Astrocyte (in vitro differentiated cells and primary cell): ENCODE data around the gene TRAF3IP1. TPM values are rescaled to one million over a fixed set of nuclear protein-coding genes. Genes with fewer than 3 reads are reported as not detected.

Experiments used
- DNase-seq: peaks from one replicate; pipeline ENCODE4 v3.0.0-alpha.2; 2010; ENCODE audit warnings: low read depth
- FAIRE-seq: peaks from 2 replicates; lab custom pipeline; 2011; peaks lifted over from hg19 to GRCh38; lab: Jason Lieb, UNC
- H2AFZ ChIP-seq: 2 replicates; pipeline ENCODE4 v1.6.0; 2012; ENCODE audit warnings: low read depth, low read length, inconsistent platforms
- H3K27ac ChIP-seq: 2 replicates; pipeline ENCODE4 v1.5.1; 2011; ENCODE audit warnings: low read depth, low read length, inconsistent platforms
- H3K27me3 ChIP-seq: 2 replicates; pipeline ENCODE4 v1.6.0; 2011; ENCODE audit warnings: low read length, inconsistent platforms; ENCODE audit not compliant: insufficient read depth
- H3K36me3 ChIP-seq: 2 replicates; pipeline ENCODE4 v1.5.1; 2011; ENCODE audit warnings: low read length, inconsistent platforms; ENCODE audit not compliant: insufficient read depth
- H3K4me1 ChIP-seq: 2 replicates; pipeline ENCODE4 v1.5.1; 2011; ENCODE audit warnings: low read length, inconsistent platforms; ENCODE audit not compliant: insufficient read depth
- H3K4me2 ChIP-seq: 2 replicates; pipeline ENCODE4 v1.6.0; 2012; ENCODE audit warnings: low read length, inconsistent platforms
- H3K4me3 ChIP-seq: 2 replicates; pipeline ENCODE4 v1.5.1; 2011; ENCODE audit warnings: low read depth, mild to moderate bottlenecking, low read length, inconsistent platforms; ENCODE audit not compliant: insufficient read depth
- H3K79me2 ChIP-seq: 2 replicates; pipeline ENCODE4 v1.6.0; 2012; ENCODE audit warnings: mild to moderate bottlenecking, low read length, inconsistent platforms; ENCODE audit not compliant: insufficient read depth
- H3K9ac ChIP-seq: 2 replicates; pipeline ENCODE4 v1.6.0; 2012; ENCODE audit warnings: mild to moderate bottlenecking, low read length, inconsistent platforms
- H3K9me3 ChIP-seq: 2 replicates; pipeline ENCODE4 v1.5.1; 2012; ENCODE audit warnings: low read depth, mild to moderate bottlenecking, low read length, inconsistent platforms; ENCODE audit not compliant: insufficient read depth
- H4K20me1 ChIP-seq: 2 replicates; pipeline ENCODE4 v1.6.0; 2012; ENCODE audit warnings: low read length, inconsistent platforms; ENCODE audit not compliant: insufficient read depth
- H3K27ac Mint-ChIP-seq: one replicate; pipeline ENCODE4 v1.8.0; 2021; ENCODE audit warnings: mild to moderate bottlenecking, mixed read lengths; ENCODE audit not compliant: unreplicated experiment
- H3K27me3 Mint-ChIP-seq: one replicate; pipeline ENCODE4 v1.8.0; 2021; ENCODE audit warnings: low read depth, mixed read lengths; ENCODE audit not compliant: unreplicated experiment
- H3K36me3 Mint-ChIP-seq: one replicate; pipeline ENCODE4 v1.8.0; 2021; ENCODE audit warnings: low read depth, mixed read lengths; ENCODE audit not compliant: unreplicated experiment
- H3K4me1 Mint-ChIP-seq: one replicate; pipeline ENCODE4 v1.8.0; 2021; ENCODE audit warnings: low read depth, mixed read lengths; ENCODE audit not compliant: unreplicated experiment
- H3K4me3 Mint-ChIP-seq: one replicate; pipeline ENCODE4 v1.8.0; 2021; ENCODE audit warnings: mild to moderate bottlenecking, moderate library complexity, mixed read lengths; ENCODE audit not compliant: unreplicated experiment
- H3K9me3 Mint-ChIP-seq: one replicate; pipeline ENCODE4 v1.8.0; 2021; ENCODE audit warnings: mild to moderate bottlenecking, mixed read lengths; ENCODE audit not compliant: unreplicated experiment
- CTCF ChIP-seq: IDR thresholded peaks from 2 replicates; pipeline ENCODE4 v1.5.1; 2011; ENCODE audit warnings: low read depth, mild to moderate bottlenecking, inconsistent platforms, low read length, moderate library complexity; ENCODE audit not compliant: insufficient read depth
- EZH2 ChIP-seq: IDR thresholded peaks from 2 replicates; pipeline ENCODE4 v1.6.1; 2012; ENCODE audit warnings: mild to moderate bottlenecking, low read length, inconsistent platforms; ENCODE audit not compliant: insufficient read depth
- total RNA-seq: library from RNA; stranded (reverse); gene quantifications from 2 replicates; pipeline ENCODE4 v1.2.1, GENCODE V29; 2021

Gene TRAF3IP1
- total RNA-seq, 1 donor from 2014 or later, result 19.6 TPM

GRCh38 chr2:238280083-238280825 is 40.1 kb upstream of the TRAF3IP1 start:
- peaks cover 34% of the 10 kb centered on the region for H4K20me1 ChIP-seq
- no peak overlapping the region for H3K4me3 Mint-ChIP-seq
- no peak overlapping the region for H3K9ac ChIP-seq
- H3K27ac ChIP-seq, result no peak overlapping the region
- FAIRE-seq (no peak), DNase-seq (no peak)
- H3K36me3 Mint-ChIP-seq, result peaks cover 6% of the 10 kb centered on the region
- H3K27ac Mint-ChIP-seq, result no peak overlapping the region
- no peaks in the 10 kb centered on the region for H3K9me3 Mint-ChIP-seq
- H3K27me3 ChIP-seq, result no peaks in the 10 kb centered on the region
- no peak overlapping the region for H2AFZ ChIP-seq
- H3K4me3 ChIP-seq, result no peak overlapping the region
- H3K36me3 ChIP-seq, result no peaks in the 10 kb centered on the region
- H3K79me2 ChIP-seq, result peaks cover 52% of the 10 kb centered on the region
- H3K9me3 ChIP-seq, result no peaks in the 10 kb centered on the region
- H3K4me1 ChIP-seq, result peaks cover under 1% of the 10 kb centered on the region
- H3K4me2 ChIP-seq, result no peak overlapping the region
- no peak for TF ChIP-seq CTCF
- no peak for TF ChIP-seq EZH2
- peaks cover 1% of the 10 kb centered on the region for H3K4me1 Mint-ChIP-seq
- peaks cover 25% of the 10 kb centered on the region for H3K27me3 Mint-ChIP-seq

GRCh38 chr2:238281826-238282480 is 38.4 kb upstream of the TRAF3IP1 start:
- no peaks in the 10 kb centered on the region for H3K9me3 Mint-ChIP-seq
- peaks cover 2% of the 10 kb centered on the region for H3K36me3 Mint-ChIP-seq
- no peak for FAIRE-seq

More at GRCh38 chr2:238281826-238282480, 38.4 kb upstream of the TRAF3IP1 start:
- Histone ChIP-seq H3K9ac (no peak overlapping the region), H4K20me1 (peaks cover 45% of the 10 kb centered on the region), H2AFZ (no peak overlapping the region), H3K27me3 (no peaks in the 10 kb centered on the region), H3K79me2 (peaks cover 56% of the 10 kb centered on the region), H3K4me3 (no peak overlapping the region), H3K9me3 (no peaks in the 10 kb centered on the region), H3K27ac (no peak overlapping the region), H3K4me2 (no peak overlapping the region), H3K4me1 (peaks cover 18% of the 10 kb centered on the region), H3K36me3 (no peaks in the 10 kb centered on the region)
- H3K27ac Mint-ChIP-seq, result no peak overlapping the region
- DNase-seq, result no peak
- no peak overlapping the region for H3K4me3 Mint-ChIP-seq
- TF ChIP-seq EZH2 (no peak), CTCF (no peak)
- peaks cover 14% of the 10 kb centered on the region for H3K4me1 Mint-ChIP-seq
- peaks cover 22% of the 10 kb centered on the region for H3K27me3 Mint-ChIP-seq
